IPS DF 6.9 (cell line): ENCODE data around the gene LDHD.

ENCODE experiments used
- DNase-seq: peaks from one replicate; pipeline ENCODE4 v3.0.0-alpha.2; 2013; ENCODE audit warnings: low read depth, low spot score
- H3K27ac ChIP-seq: one replicate; pipeline ENCODE4 v1.5.1; 2013; ENCODE audit warnings: low read length, control low read depth
- H3K27me3 ChIP-seq: 2 replicates; pipeline ENCODE4 v1.6.1; 2013; ENCODE audit warnings: mild to moderate bottlenecking, low read length; ENCODE audit not compliant: control insufficient read depth, insufficient read depth
- H3K36me3 ChIP-seq: 2 replicates; pipeline ENCODE4 v1.6.1; 2013; ENCODE audit warnings: low read length; ENCODE audit not compliant: control insufficient read depth, insufficient read depth
- H3K4me1 ChIP-seq: 2 replicates; pipeline ENCODE4 v1.6.1; 2013; ENCODE audit warnings: low read length; ENCODE audit not compliant: control insufficient read depth, insufficient read depth
- H3K4me3 ChIP-seq: 2 replicates; pipeline ENCODE4 v1.5.1; 2013; ENCODE audit warnings: mild to moderate bottlenecking, low read length
- H3K9me3 ChIP-seq: 2 replicates; pipeline ENCODE4 v1.6.1; 2013; ENCODE audit warnings: low read length, inconsistent platforms; ENCODE audit not compliant: control insufficient read depth, insufficient read depth
- WGBS: extraction: QIAGEN DNeasy Blood & Tissue Kit; methylation state at CpG from one replicate; pipeline ENCODE4 v1.1.7; 2013; ENCODE audit warnings: mixed read lengths, missing lambda C conversion rate; ENCODE audit not compliant: insufficient read length, insufficient coverage; 5-methylcytosine and 5-hydroxymethylcytosine counted together

The LDHD gene

GRCh38 chr16:75080205-75081029, 36.2 kb downstream of the LDHD start:
- 0 out of 2 replicates have a peak, but pooled peaks cover 3% of the 10 kb centered on the region for H3K4me1 ChIP-seq

DNA sequence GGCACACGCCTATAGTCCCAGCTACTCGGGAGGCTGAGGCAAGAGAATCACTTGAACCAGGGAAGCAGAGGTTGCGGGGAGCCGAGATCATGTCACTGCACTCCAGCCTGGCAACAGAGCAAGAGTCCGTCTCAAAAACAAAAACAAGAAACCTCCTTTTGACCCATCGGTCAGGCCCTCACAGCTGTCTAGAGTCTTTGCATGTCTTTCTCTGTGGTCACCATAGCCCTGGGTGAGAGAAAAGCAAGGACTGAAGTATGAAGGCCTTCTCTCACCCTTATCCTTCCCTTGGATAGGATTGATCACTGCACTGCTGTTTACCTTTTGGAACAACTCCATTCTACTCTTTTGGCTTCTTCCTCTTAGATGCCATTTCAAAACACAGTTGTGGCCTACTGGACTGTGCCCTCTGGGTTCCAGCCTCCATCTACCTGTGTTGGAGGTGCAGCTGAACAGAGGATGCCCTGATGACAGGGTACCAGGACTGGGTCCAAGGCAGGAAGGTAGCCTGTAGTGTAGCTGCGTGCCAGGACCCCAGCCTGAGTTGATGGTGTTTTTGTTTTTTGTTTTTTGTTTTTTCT, 37.1 kb downstream of the LDHD start:
- Histone ChIP-seq H3K4me1 (0 out of 2 replicates have a peak, but pooled peaks cover 5% of the 10 kb centered on the region), H3K4me3 (no peak overlapping the region), H3K27me3 (no peaks in the 10 kb centered on the region), H3K27ac (no peak overlapping the region), H3K9me3 (no peaks in the 10 kb centered on the region), H3K36me3 (no peaks in the 10 kb centered on the region)
- no CpG with 5 or more reads among the region's 7 CpGs for WGBS
- DNase-seq = no peak

More at GRCh38 chr16:75080205-75081029, 36.2 kb downstream of the LDHD start:
- H3K36me3 ChIP-seq = no peaks in the 10 kb centered on the region
- no peaks in the 10 kb centered on the region for H3K27me3 ChIP-seq
- no peaks in the 10 kb centered on the region for H3K9me3 ChIP-seq
- no peak overlapping the region for H3K4me3 ChIP-seq
- DNase-seq = no peak
- no peak overlapping the region for H3K27ac ChIP-seq
- no CpG with 5 or more reads among the region's 8 CpGs for WGBS

DNA sequence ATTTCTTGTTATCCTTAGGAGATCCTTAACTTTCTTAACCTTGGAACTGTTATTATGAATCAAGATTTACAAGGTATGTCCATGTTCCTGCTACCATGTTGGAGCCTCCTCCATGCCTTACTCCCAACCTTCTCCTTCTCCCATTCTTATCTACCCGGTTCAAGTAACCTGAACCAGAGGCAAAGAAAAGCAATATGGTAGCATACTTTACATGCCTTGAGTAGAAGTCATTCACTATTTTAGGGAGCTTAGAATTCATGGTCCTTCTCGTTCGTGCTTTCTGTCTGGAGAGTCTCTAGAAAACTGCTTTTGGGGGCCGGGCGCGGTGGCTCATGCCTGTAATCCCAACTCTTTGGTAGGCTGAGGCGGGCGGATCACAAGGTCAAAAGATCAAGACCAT, 37.7 kb downstream of the LDHD start:
- H3K27ac ChIP-seq = no peak overlapping the region
- H3K9me3 ChIP-seq = no peaks in the 10 kb centered on the region
- no peaks in the 10 kb centered on the region for H3K36me3 ChIP-seq
- H3K4me3 ChIP-seq = no peak overlapping the region
- H3K27me3 ChIP-seq = no peaks in the 10 kb centered on the region
- no CpG with 5 or more reads among the region's 8 CpGs for WGBS
- peaks cover 8% of the 10 kb centered on the region for H3K4me1 ChIP-seq
- DNase-seq = no peak

DNA sequence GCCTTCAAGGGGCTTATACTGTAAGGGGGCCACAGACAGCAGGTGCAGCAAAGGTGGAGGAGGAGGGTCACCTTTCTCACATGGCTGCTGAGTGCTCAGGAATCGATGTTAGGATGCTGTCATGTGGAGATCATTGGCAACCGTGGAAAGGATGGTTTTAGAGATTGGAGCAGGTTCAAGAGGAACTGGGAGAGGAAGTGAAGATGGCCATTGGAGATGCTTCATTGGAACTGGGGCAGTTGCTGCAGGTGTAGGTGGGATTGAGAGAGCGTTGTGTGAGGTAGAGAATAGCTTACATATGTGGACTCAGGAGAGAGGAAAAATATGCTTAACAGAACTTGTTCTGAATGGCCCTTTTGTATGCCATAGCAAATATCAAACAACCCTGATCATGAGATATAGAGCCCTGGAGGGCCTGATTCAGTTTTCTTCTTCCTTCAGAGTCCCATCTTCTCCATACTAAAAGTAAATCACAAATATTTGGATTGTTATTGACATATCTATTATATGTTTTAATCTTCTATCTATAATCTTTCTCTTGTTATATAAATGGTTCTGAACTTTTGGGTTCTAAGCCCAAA, 40.8 kb downstream of the LDHD start:
- Histone ChIP-seq H3K4me3 (no peak overlapping the region), H3K4me1 (peaks cover 7% of the 10 kb centered on the region), H3K36me3 (no peaks in the 10 kb centered on the region), H3K9me3 (no peaks in the 10 kb centered on the region), H3K27ac (no peak overlapping the region), H3K27me3 (no peaks in the 10 kb centered on the region)
- WGBS = no CpG with 5 or more reads among the region's 3 CpGs
- DNase-seq = no peak

DNA sequence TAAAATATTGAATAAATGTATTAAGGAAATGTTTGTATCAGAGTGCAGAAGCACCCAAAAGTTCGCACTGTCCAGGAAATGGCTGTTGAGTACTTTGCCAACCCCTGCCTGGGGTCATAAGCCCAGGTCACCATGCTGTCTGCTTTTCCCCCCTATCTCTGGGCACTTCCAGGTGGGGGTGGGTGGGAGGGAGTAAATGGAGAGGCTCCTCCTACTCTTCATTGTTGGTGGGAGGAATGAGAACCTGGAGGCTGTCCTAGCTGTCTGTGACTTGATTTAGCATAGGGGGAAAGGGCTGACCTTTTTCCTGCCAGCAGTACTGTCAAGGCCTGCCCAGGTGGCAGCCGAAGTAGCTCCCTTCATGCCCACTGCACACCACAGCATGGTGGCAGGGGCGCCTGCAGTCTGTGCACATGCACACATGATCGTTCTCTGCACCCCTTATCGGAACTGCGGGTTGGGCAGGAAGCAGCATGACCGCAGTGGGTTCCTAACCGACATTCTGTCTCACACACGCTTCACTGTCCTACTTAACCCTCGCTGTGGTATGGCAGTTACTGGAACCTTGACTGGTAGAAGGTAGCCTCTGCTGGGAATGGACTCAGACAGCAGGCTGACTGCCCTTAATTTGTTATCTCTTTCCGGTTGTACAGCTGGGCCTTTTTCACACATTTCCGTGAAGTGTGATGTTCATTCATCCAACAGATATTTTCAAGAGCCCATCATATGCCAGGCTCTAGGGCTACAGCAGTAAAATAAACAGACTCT, 41.5 kb downstream of the LDHD start:
- no peak overlapping the region for H3K27ac ChIP-seq
- no peak overlapping the region for H3K4me3 ChIP-seq
- WGBS = no CpG with 5 or more reads among the region's 12 CpGs

GRCh38 chr16:75074304-75074793, 42.2 kb downstream of the LDHD start:
- no peaks in the 10 kb centered on the region for H3K9me3 ChIP-seq
- WGBS = no CpG with 5 or more reads among the region's 4 CpGs
- H3K4me3 ChIP-seq = no peak overlapping the region
- no peak for DNase-seq
- H3K36me3 ChIP-seq = no peaks in the 10 kb centered on the region
- H3K4me1 ChIP-seq = peaks cover 7% of the 10 kb centered on the region
- no peaks in the 10 kb centered on the region for H3K27me3 ChIP-seq
- no peak overlapping the region for H3K27ac ChIP-seq

More for the DNA sequence above, 41.5 kb downstream of the LDHD start:
- Histone ChIP-seq H3K36me3 (no peaks in the 10 kb centered on the region), H3K9me3 (no peaks in the 10 kb centered on the region), H3K4me1 (peaks cover 7% of the 10 kb centered on the region), H3K27me3 (no peaks in the 10 kb centered on the region)
- no peak for DNase-seq

- H3K27ac ChIP-seq = no peak overlapping the region
Measured at GRCh38 chr16:75073545-75074303, 42.9 kb downstream of the LDHD start.

GRCh38 chr16:75072239-75072947, 44.2 kb downstream of the LDHD start:
- Histone ChIP-seq H3K27me3 (no peaks in the 10 kb centered on the region), H3K4me1 (peaks cover 7% of the 10 kb centered on the region), H3K9me3 (no peaks in the 10 kb centered on the region), H3K36me3 (no peaks in the 10 kb centered on the region), H3K4me3 (no peak overlapping the region), H3K27ac (no peak overlapping the region)
- WGBS = no CpG with 5 or more reads among the region's 2 CpGs
- no peak for DNase-seq

More at GRCh38 chr16:75073545-75074303, 42.9 kb downstream of the LDHD start:
- Histone ChIP-seq H3K4me1 (peaks cover 7% of the 10 kb centered on the region), H3K27me3 (no peaks in the 10 kb centered on the region), H3K36me3 (no peaks in the 10 kb centered on the region), H3K4me3 (no peak overlapping the region), H3K9me3 (no peaks in the 10 kb centered on the region)
- WGBS = no CpG with 5 or more reads among the region's 20 CpGs
- DNase-seq = no peak

GRCh38 chr16:75071621-75072020, 45.0 kb downstream of the LDHD start:
- H3K36me3 ChIP-seq = no peaks in the 10 kb centered on the region
- no peaks in the 10 kb centered on the region for H3K9me3 ChIP-seq
- no peak overlapping the region for H3K27ac ChIP-seq
- no CpG with 5 or more reads among the region's 3 CpGs for WGBS
- no peaks in the 10 kb centered on the region for H3K27me3 ChIP-seq
- DNase-seq = no peak
- H3K4me3 ChIP-seq = no peak overlapping the region
- peaks cover 7% of the 10 kb centered on the region for H3K4me1 ChIP-seq
